Lower lobe of right lung (tissue), 2 donors: ENCODE measurements around the gene SPATA33. TPM values are rescaled to one million over a fixed set of nuclear protein-coding genes. Genes with fewer than 3 reads are reported as not detected.
"Not testable (repeated sequence)": the region's sequence is repeated elsewhere in the genome, so short reads cannot be mapped to it uniquely, and the experiment has no call there.

Source experiments
- ATAC-seq, 2 donors: fragments of 200-7000 bp; cut with Tn5 transposase; one replicate each; pipeline ENCODE4 v1.9.1; 2020 to 2022; ENCODE audit warnings: mild to moderate bottlenecking in 2 of 2, moderate library complexity in 2 of 2
- DNase-seq: peaks from one replicate; pipeline ENCODE4 v3.0.0-alpha.2; 2020
- H3K27ac ChIP-seq: fragments of 200-600 bp; one replicate; pipeline ENCODE4 v1.8.0; 2022
- H3K27me3 ChIP-seq: fragments of 200-600 bp; one replicate; pipeline ENCODE4 v1.8.0; 2022; ENCODE audit warnings: low read depth
- H3K36me3 ChIP-seq: fragments of 200-600 bp; one replicate; pipeline ENCODE4 v1.8.0; 2022; ENCODE audit warnings: mild to moderate bottlenecking
- H3K4me1 ChIP-seq: fragments of 200-600 bp; one replicate; pipeline ENCODE4 v1.8.0; 2022
- H3K4me3 ChIP-seq: fragments of 200-600 bp; one replicate; pipeline ENCODE4 v1.8.0; 2022; ENCODE audit warnings: mild to moderate bottlenecking
- H3K9me3 ChIP-seq: fragments of 200-600 bp; one replicate; pipeline ENCODE4 v1.8.0; 2022
- intact Hi-C: fragments of 100-400 bp; cut with DNase I; formaldehyde crosslinking; loops from one replicate; pipeline ENCODE4 v1.11.0; 2022
- total RNA-seq: library from RNA; stranded (reverse); fragmentation: NEBNext Ultra II Directional; extraction: Animal tissue kit (Norgen Biotek cat#: 25700); gene quantifications from one replicate; pipeline ENCODE4 v1.2.1, GENCODE V29; 2021
- TF ChIP-seq, protein P1 (sequence below): fragments of 200-600 bp; IDR thresholded peaks from one replicate; pipeline ENCODE4 v1.8.0; 2022; ENCODE audit warnings: antibody characterized with exemption, mild to moderate bottlenecking
- donor health status: DM: no; HTN: yes; CAD: no; lungs with severe emphysema.

SPATA33 gene
- total RNA-seq, 1 donor from 2014 or later: 9.7 TPM

DNA sequence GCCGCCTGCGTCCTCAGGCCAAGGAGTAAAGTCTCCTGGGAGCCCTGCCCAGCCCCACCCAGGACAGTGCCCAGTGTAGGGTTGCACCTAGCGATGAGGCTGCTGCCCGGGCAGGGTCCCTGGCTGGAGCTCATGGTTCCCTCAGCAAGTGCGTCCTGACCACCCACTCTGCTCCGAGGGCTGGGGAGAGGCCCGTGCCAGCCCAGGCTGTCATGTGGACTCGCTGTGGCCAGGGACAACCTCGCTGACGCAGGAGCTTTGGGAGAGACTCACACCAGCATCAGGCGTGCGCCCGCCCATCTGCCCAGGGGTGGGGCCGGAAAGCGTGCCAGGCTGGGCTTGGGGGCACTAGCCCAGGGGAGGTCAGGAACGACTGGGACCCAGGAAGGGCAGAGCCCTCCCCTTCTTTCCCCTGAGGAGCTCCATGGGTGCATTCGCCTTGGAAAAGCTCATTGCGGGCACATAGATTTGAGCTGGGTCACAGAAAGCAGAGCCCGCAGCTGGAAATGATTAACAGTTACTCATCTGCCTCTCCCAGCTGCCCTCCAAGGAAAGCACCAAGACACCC, 24.5 kb upstream of the SPATA33 start:
- Histone ChIP-seq H3K4me3 (no peak overlapping the region), H3K4me1 (no peaks in the 10 kb centered on the region), H3K27me3 (peaks cover 16% of the 10 kb centered on the region), H3K36me3 (no peaks in the 10 kb centered on the region), H3K27ac (no peak overlapping the region), H3K9me3 (no peaks in the 10 kb centered on the region)
- intact Hi-C loops: no loop called here
- DNase-seq (no peak), ATAC-seq (no peak)
- TF ChIP-seq, protein P1, sequence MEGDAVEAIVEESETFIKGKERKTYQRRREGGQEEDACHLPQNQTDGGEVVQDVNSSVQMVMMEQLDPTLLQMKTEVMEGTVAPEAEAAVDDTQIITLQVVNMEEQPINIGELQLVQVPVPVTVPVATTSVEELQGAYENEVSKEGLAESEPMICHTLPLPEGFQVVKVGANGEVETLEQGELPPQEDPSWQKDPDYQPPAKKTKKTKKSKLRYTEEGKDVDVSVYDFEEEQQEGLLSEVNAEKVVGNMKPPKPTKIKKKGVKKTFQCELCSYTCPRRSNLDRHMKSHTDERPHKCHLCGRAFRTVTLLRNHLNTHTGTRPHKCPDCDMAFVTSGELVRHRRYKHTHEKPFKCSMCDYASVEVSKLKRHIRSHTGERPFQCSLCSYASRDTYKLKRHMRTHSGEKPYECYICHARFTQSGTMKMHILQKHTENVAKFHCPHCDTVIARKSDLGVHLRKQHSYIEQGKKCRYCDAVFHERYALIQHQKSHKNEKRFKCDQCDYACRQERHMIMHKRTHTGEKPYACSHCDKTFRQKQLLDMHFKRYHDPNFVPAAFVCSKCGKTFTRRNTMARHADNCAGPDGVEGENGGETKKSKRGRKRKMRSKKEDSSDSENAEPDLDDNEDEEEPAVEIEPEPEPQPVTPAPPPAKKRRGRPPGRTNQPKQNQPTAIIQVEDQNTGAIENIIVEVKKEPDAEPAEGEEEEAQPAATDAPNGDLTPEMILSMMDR: no peak

DNA sequence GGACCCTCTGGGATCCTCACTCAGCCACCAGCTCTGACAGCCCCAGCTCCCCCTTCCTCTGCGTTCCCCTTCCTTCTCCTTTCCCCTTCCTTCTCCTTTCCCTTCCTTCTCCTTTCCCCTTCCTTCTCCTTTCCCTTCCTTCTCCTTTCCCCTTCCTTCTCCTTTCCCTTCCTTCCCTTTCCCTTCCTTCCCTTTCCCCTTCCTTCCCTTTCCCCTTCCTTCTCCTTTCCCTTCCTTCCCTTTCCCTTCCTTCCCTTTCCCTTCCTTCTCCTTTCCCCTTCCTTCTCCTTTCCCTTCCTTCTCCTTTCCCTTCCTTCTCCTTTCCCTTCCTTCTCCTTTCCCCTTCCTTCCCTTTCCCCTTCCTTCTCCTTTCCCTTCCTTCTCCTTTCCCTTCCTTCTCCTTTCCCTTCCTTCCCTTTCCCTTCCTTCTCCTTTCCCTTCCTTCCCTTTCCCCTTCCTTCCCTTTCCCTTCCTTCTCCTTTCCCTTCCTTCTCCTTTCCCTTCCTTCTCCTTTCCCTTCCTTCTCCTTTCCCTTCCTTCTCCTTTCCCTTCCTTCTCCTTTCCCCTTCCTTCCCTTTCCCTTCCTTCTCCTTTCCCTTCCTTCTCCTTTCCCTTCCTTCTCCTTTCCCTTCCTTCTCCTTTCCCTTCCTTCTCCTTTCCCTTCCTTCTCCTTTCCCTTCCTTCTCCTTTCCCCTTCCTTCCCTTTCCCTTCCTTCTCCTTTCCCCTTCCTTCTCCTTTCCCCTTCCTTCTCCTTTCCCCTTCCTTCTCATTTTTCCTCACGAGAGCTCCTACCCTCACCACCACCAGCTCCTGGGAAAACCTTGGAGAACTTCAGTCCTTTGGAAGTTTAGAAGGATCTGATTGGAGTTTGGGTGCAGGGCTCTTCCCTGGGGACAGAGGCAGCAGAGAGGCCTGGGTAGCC, 22.9 kb upstream of the SPATA33 start:
- DNase-seq, H3K36me3 ChIP-seq, ATAC-seq, H3K9me3 ChIP-seq, H3K27ac ChIP-seq, H3K4me1 ChIP-seq, H3K4me3 ChIP-seq, intact Hi-C loops: not testable (repeated sequence)
- peaks cover 16% of the 10 kb centered on the region for H3K27me3 ChIP-seq

DNA sequence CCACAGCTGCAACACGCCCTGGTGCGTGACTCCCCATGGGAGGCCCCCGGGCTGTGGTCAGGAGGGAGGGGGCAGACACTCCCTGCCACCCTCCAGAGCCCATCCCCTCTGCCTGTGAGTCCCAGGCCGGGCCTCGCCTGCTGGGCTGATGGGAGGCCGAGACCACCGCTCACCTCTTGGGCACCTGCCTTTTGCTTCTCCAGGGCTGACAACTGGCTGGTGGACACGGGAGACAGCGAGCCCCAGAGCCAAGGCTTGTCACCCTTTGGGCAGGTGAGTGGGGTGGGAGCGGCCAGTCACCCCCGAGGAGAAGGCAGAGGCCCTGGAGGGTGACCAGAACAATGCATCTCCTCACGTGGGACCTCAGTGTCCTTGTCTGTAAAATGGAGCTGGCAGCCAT, 21.0 kb upstream of the SPATA33 start:
- Histone ChIP-seq H3K27me3 (peaks cover 16% of the 10 kb centered on the region), H3K27ac (no peak overlapping the region), H3K36me3 (no peaks in the 10 kb centered on the region), H3K9me3 (no peaks in the 10 kb centered on the region), H3K4me1 (peaks cover 13% of the 10 kb centered on the region), H3K4me3 (no peak overlapping the region)
- intact Hi-C loops: no loop called here
- TF ChIP-seq, protein P1: no peak
- DNase-seq (no peak), ATAC-seq (no peak)

DNA sequence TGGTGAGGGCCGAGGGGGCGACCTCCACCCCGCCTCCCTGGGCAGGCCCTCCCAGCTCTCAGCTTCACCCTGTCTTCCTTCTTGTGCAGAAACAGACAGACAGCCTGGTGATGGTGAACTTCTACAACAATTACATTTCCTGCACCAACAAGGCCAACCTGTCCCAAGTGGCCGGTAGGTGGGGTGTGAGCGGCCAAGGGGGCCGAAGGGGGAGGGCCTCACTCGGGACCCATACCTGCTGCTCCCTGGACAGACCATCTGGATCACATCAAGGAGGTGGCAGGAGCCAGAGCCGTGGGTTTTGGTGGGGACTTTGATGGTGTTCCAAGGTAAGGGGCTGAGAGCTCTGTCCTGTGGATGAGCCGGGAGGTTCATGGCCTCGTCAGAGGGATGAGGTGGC, 20.3 kb upstream of the SPATA33 start:
- Histone ChIP-seq H3K9me3 (no peaks in the 10 kb centered on the region), H3K27ac (no peak overlapping the region), H3K4me3 (no peak overlapping the region), H3K36me3 (no peaks in the 10 kb centered on the region), H3K27me3 (peaks cover 14% of the 10 kb centered on the region), H3K4me1 (peaks cover 13% of the 10 kb centered on the region)
- no peak for DNase-seq
- no peak for ATAC-seq
- intact Hi-C loops: no loop called here
- TF ChIP-seq, protein P1: no peak

DNA sequence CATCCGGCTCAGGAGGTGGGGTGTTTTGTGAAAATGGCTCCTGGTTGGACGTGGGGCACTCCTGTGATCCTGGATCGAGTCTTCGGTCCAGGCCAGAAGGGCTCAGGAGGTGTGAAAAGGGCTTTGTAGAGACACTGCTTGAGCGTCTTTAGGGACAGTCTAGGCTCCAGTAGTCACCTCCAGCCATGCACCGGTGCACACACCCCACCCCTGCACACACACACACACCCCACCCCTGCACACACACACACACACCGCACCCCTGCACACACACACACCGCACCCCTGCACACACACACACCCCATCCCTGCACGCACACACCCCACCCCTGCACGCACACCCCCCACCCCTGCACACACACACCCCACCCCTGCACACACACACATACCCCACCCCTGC, 19.2 kb upstream of the SPATA33 start:
- Histone ChIP-seq H3K4me1 (peaks cover 13% of the 10 kb centered on the region), H3K27ac (no peak overlapping the region), H3K4me3 (no peak overlapping the region), H3K36me3 (no peaks in the 10 kb centered on the region), H3K27me3 (peaks cover 4% of the 10 kb centered on the region), H3K9me3 (no peaks in the 10 kb centered on the region)
- TF ChIP-seq, protein P1: no peak
- DNase-seq (no peak), ATAC-seq (no peak)
- intact Hi-C loops: no loop called here

- DNase-seq (no peak), ATAC-seq (no peak)
- Histone ChIP-seq H3K9me3 (no peaks in the 10 kb centered on the region), H3K36me3 (peaks cover 4% of the 10 kb centered on the region), H3K27me3 (no peaks in the 10 kb centered on the region), H3K4me1 (peaks cover 13% of the 10 kb centered on the region), H3K27ac (no peak overlapping the region), H3K4me3 (no peak overlapping the region)
- TF ChIP-seq, protein P1: no peak
- intact Hi-C loops: no loop called here
Measured at GRCh38 chr16:89639385-89639784, 18.3 kb upstream of the SPATA33 start.
